C4-2B (cell line): ENCODE data around the gene FGD6.

ENCODE experiments used
- H3K27ac ChIP-seq: fragments of 450-650 bp; 2 replicates; pipeline ENCODE4 v1.5.1; 2017
- CTCF ChIP-seq: fragments of 450-650 bp; conservative IDR thresholded peaks from 2 replicates; pipeline ENCODE4 v1.5.1; 2017; ENCODE audit warnings: mild to moderate bottlenecking
- ZFX ChIP-seq: fragments of 450-650 bp; IDR thresholded peaks from 2 replicates; pipeline ENCODE4 v1.6.1; 2017

Gene FGD6

GRCh38 chr12:95184121-95184520 is 33.1 kb downstream of the FGD6 start:
- TF ChIP-seq CTCF (no peak), ZFX (no peak)
- H3K27ac ChIP-seq, result no peak overlapping the region

DNA sequence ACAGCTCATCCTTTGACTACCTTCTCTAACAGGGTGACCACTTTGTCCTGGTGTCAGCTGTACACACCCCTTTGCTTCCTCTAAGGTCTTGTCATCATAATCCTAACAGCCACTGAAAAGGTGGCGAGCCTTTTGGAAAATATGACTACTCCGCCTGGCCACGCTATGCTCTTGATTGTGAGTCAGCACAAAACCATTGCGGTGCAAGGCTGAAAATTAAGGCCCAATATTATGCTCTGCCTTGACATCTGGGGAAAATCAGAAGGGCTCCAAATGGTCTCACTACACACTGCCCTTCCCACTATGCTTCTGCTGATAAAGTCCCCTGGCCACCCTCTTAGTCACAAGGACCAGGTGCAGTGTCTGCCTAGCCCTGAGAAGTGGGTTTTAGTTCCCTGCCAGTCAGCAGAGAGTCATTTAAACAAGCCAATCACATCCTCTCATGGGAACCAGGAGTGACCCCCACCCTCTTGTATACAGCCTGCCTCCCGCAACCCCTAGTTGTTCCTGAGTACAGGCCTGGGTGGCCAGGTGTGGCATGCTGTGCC is 34.3 kb downstream of the FGD6 start:
- TF ChIP-seq CTCF (no peak), ZFX (no peak)
- H3K27ac ChIP-seq, result no peak overlapping the region

- TF ChIP-seq CTCF, result no peak
- TF ChIP-seq ZFX, result no peak
- no peak overlapping the region for H3K27ac ChIP-seq
Observed at GRCh38 chr12:95181103-95181502, 36.2 kb downstream of the FGD6 start.

- no peak overlapping the region for H3K27ac ChIP-seq
- TF ChIP-seq CTCF (no peak), ZFX (no peak)
Observed at GRCh38 chr12:95179011-95179410, 38.3 kb downstream of the FGD6 start.

- H3K27ac ChIP-seq, result no peak overlapping the region
- TF ChIP-seq ZFX, result no peak
- TF ChIP-seq CTCF, result no peak
Observed at GRCh38 chr12:95178136-95178535, 39.1 kb downstream of the FGD6 start.

DNA sequence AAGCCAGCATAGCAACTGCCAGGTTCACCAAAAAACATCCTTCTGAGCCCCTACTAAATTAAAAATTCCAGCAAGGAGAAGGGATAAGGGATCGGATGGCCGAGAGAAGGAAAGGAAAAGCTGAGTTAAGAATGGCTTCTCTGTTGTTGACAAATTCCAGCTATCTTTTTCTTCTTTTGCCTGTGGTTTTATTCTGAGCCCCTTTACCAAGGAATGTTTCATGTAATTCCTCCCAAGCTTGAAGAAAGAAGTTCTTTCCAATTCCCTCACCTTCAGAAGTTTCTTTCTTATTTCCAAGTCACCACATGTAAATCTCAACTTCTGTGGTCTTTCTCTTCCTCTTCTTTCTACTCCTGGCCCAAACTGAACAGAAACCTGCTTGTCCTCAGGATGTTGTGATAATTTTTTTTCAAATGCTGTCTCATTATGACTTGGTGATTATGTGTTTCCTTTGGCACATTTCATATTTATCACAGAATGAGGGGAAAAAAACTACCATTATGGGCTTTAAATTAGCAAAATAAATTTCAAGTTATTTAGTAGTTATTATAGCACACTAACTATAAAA is 40.0 kb downstream of the FGD6 start:
- no peak for TF ChIP-seq CTCF
- TF ChIP-seq ZFX, result no peak
- no peak overlapping the region for H3K27ac ChIP-seq

- no peak overlapping the region for H3K27ac ChIP-seq
- TF ChIP-seq ZFX (no peak), CTCF (no peak)
Observed at GRCh38 chr12:95173392-95174251, 43.6 kb downstream of the FGD6 start.
